HL-60 (cell line): ENCODE data around the gene OSBPL10.

Source experiments
- DNase-seq, 2 experiments: peaks; one replicate each; pipeline ENCODE4 v3.0.0-alpha.2; 2010 to 2020; ENCODE audit warnings: low read depth in 1 of 2, low spot score in 1 of 2
- H3K27ac ChIP-seq: fragments of 250-450 bp; sonication (Bioruptor Pico); replicated peaks from 2 replicates; pipeline ENCODE4 v1.5.1; 2020; ENCODE audit warnings: mild to moderate bottlenecking, moderate library complexity
- H3K27me3 ChIP-seq: fragments of 250-450 bp; sonication (Bioruptor Pico); 2 replicates; pipeline ENCODE4 v1.5.1; 2021; ENCODE audit warnings: mild to moderate bottlenecking, moderate library complexity; ENCODE audit not compliant: insufficient read depth, poor library complexity, severe bottlenecking
- H3K4me3 ChIP-seq: replicated peaks from 2 replicates; pipeline ENCODE4 v1.5.1; 2011; ENCODE audit warnings: mild to moderate bottlenecking, control low read depth, low read length; ENCODE audit not compliant: insufficient read depth
- CTCF ChIP-seq: IDR thresholded peaks from one replicate; pipeline ENCODE4 v1.5.1; 2011; ENCODE audit warnings: low read length, control low read depth, inconsistent platforms; ENCODE audit not compliant: insufficient read depth
- GABPA ChIP-seq: IDR thresholded peaks from 2 replicates; pipeline ENCODE4 v1.6.1; 2012; ENCODE audit warnings: low read depth
- POLR2AphosphoS5 ChIP-seq: IDR thresholded peaks from 2 replicates; pipeline ENCODE4 v1.6.1; 2012; ENCODE audit warnings: low read depth
- REST ChIP-seq: IDR thresholded peaks from 2 replicates; pipeline ENCODE4 v1.6.1; 2012; ENCODE audit warnings: low read depth; ENCODE audit not compliant: insufficient replicate concordance
- SPI1 ChIP-seq: IDR thresholded peaks from 2 replicates; pipeline ENCODE4 v1.6.1; 2012; ENCODE audit warnings: low read depth, mild to moderate bottlenecking, borderline replicate concordance

The OSBPL10 gene

GRCh38 chr3:31879365-31879764 is 101.7 kb downstream of the OSBPL10 start:
- Histone ChIP-seq H3K27ac (no peak overlapping the region), H3K4me3 (no peak overlapping the region), H3K27me3 (no peaks in the 10 kb centered on the region)
- DNase-seq = no peak
- TF ChIP-seq REST = no peak
- TF ChIP-seq SPI1 = no peak
- TF ChIP-seq CTCF = no peak
- TF ChIP-seq POLR2AphosphoS5 = no peak
- TF ChIP-seq GABPA = no peak

GRCh38 chr3:31878231-31878838 is 102.7 kb downstream of the OSBPL10 start:
- Histone ChIP-seq H3K27ac (no peak overlapping the region), H3K27me3 (no peaks in the 10 kb centered on the region), H3K4me3 (no peak overlapping the region)
- no peak for TF ChIP-seq CTCF
- no peak for TF ChIP-seq POLR2AphosphoS5
- TF ChIP-seq GABPA = no peak
- no peak for TF ChIP-seq SPI1
- TF ChIP-seq REST = no peak
- DNase-seq = no peak

- Histone ChIP-seq H3K27me3 (no peaks in the 10 kb centered on the region), H3K27ac (no peak overlapping the region), H3K4me3 (no peak overlapping the region)
- TF ChIP-seq CTCF (no peak), POLR2AphosphoS5 (no peak), GABPA (no peak), SPI1 (no peak), REST (no peak)
- no peak for DNase-seq
Measured at GRCh38 chr3:31876331-31876730, 104.7 kb downstream of the OSBPL10 start.
